ENCODE data around the gene SLC6A16.
"Not testable (repeated sequence)": the region's sequence is repeated elsewhere in the genome, so short reads cannot be mapped to it uniquely, and the experiment has no call there.

The SLC6A16 gene

GRCh38 chr19:49328741-49329140 lies 3.8 kb upstream of the SLC6A16 start:
- in situ Hi-C loops (cut with MboI; ENCODE audit: low pct_unique_long_range_greater_than_20kb, low sequenced_read_pairs, unreplicated experiment) = no loop called here
- DNase-seq (ENCODE audit: low spot score) = no peak
- TF ChIP-seq CTCF (IDR thresholded peaks at IDR 0.05; ENCODE audit: extremely low read depth, insufficient read depth, missing control alignments) = no peak

- in situ Hi-C loops (cut with MboI; ENCODE audit: low pct_unique_long_range_greater_than_20kb, low sequenced_read_pairs, unreplicated experiment) = no loop called here
- peak; percentile 62 for TF ChIP-seq CTCF (IDR thresholded peaks at IDR 0.05; ENCODE audit: extremely low read depth, insufficient read depth, missing control alignments)
- DNase-seq (ENCODE audit: low spot score) = peak; percentile 74
Observed at GRCh38 chr19:49327878-49328544, 3.0 kb upstream of the SLC6A16 start.

- in situ Hi-C loops (cut with MboI; ENCODE audit: low pct_unique_long_range_greater_than_20kb, low sequenced_read_pairs, unreplicated experiment) = no loop called here
- DNase-seq (ENCODE audit: low spot score) = peak; percentile 83
- TF ChIP-seq CTCF (IDR thresholded peaks at IDR 0.05; ENCODE audit: extremely low read depth, insufficient read depth, missing control alignments) = no peak
Observed at GRCh38 chr19:49326165-49326704, 1.2 kb upstream of the SLC6A16 start.

- in situ Hi-C loops (cut with MboI; ENCODE audit: low pct_unique_long_range_greater_than_20kb, low sequenced_read_pairs, unreplicated experiment); DNase-seq (ENCODE audit: low spot score): not testable (repeated sequence)
Observed at GRCh38 chr19:49325756-49326155, 765 bp upstream of the SLC6A16 start.

GRCh38 chr19:49318296-49318695 lies 6.7 kb downstream of the SLC6A16 start:
- in situ Hi-C loops (cut with MboI; ENCODE audit: low pct_unique_long_range_greater_than_20kb, low sequenced_read_pairs, unreplicated experiment) = no loop called here

GRCh38 chr19:49316284-49316683 lies 8.7 kb downstream of the SLC6A16 start:
- no peak for DNase-seq (ENCODE audit: low spot score)

More at GRCh38 chr19:49318296-49318695, 6.7 kb downstream of the SLC6A16 start:
- no peak for TF ChIP-seq CTCF (IDR thresholded peaks at IDR 0.05; ENCODE audit: extremely low read depth, insufficient read depth, missing control alignments)
- no peak for DNase-seq (ENCODE audit: low spot score)

More at GRCh38 chr19:49316284-49316683, 8.7 kb downstream of the SLC6A16 start:
- in situ Hi-C loops (cut with MboI; ENCODE audit: low pct_unique_long_range_greater_than_20kb, low sequenced_read_pairs, unreplicated experiment) = no loop called here
- no peak for TF ChIP-seq CTCF (IDR thresholded peaks at IDR 0.05; ENCODE audit: extremely low read depth, insufficient read depth, missing control alignments)
